IPS DF 4.7 (cell line): Measurements from ENCODE around the gene HINT3.
"Not testable (repeated sequence)": the region's sequence is repeated elsewhere in the genome, so short reads cannot be mapped to it uniquely, and the experiment has no call there.

Experiments
- DNase-seq: peaks from one replicate; pipeline ENCODE4 v3.0.0-alpha.2; 2013; ENCODE audit warnings: low spot score; ENCODE audit errors: extremely low read depth

HINT3 gene

DNA sequence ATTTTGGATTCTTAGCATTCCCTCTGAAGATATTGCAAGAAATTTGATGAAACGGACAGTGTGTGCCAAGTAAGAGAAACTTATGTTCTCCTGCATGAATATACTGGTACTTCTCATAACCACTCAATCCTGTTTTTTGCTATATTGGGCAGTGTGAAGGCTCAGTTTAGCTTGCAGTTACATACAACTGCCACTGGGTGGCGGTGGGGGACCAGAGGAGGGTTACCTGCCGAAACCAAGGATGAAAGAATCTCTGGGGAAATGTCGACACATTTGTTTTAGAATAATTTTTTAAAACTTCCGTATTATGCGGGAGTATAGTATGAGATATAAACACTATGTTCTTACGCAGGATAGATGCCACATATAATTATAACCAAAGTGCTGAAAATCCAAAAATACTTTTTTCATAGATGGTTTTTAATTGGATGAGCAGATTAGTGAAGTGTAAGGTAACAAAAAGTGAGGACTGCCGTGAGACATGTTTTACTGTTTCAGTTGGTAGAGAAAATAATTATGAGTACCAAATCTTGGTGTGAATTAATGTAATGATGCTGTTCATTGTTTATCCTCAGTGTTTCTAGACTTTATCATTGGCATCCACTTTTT lies 39.5 kb downstream of the HINT3 start:
- DNase-seq: no peak

- DNase-seq: no peak
Measured at GRCh38 chr6:126002755-126003679, 46.4 kb downstream of the HINT3 start.

DNA sequence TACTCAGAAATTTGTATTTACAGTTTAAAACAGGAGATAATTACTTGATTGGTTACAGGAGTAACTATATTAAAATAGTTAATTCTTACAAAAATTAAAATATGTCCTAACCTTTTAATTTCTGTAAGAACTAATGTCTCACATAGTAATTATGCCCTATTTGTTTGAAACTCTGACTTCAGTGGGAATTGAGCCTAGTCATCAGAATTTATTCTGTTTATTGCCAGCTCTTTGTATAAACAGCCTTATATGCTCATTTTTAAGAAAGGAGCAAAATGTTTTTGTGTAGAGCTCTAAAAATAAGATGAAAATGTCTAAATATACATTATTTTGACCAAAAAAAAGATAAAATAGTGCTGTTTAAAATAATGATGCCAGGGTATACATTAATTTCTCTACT lies 51.2 kb downstream of the HINT3 start:
- no peak for DNase-seq

- no peak for DNase-seq
Measured at GRCh38 chr6:126010040-126010439, 53.5 kb downstream of the HINT3 start.

DNA sequence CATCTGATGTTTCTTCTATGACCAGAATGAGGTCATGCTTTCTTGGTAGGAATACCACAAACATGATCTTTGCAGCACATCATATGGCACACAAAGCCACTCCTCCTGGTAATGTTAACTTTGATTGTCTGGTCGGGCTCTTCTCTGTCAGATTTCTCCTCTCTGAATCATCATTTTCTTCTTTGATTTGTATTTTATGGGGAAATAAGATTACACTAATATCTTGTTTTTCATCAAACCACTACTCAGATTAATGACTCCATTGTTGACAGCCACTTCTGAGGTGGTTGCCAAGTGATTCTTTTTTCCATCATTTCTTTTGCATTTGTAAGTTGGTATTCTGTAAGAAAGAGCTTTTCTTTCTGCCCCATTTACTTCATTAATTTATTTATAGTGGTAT lies 59.3 kb downstream of the HINT3 start:
- DNase-seq: no peak

GRCh38 chr6:126016591-126016990 lies 60.0 kb downstream of the HINT3 start:
- DNase-seq: no peak

DNA sequence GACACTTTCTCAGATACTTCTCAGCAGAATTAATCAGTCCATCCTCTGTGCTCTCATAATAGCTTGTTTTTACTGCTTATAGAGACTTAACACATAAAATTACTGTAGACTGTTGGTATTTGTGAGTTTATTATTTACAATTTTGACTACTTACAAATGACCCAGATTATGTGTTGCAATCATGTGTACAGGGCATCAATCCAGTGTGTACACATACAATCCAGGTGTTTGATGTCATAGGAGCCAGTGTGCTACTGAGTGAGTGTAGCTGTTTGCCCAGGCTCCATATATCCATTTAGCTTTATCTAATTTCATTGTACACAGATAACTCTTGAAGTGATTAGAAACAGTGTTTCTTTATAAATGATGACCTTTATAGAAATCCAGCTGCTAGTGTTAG lies 61.1 kb downstream of the HINT3 start:
- DNase-seq: no peak

DNA sequence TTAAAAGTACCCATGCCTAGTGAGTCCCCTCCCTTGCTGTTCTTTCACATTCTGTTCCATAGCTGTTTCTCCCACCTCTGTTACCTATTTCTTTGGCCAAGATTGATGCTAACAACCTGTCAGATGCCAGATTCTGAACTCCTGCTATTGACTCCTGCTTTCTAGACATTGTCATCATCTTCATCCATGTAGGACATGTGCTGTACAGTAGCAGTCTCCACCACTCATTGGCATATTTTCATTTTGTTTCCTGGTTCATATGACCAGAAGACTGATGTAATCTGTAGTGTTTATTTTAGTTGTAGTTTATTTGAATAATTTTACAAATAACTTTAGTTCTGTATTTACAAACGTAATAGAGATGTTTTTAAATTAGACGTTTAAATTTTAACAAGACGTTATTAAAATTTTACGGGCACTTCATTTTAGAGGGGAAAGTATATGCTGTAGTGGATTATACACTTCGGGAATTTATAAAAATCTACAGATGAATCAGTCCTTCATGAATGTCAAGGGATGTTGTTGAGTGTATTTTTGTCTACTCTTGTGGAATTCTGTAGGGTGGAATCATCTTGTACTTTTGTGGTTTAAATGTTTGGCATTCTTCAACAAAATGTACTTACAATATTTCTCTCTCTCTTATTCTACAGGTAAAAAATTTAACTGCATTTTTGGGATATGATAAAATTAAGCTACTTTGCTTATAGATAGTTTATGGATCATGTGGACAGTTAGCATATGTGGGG lies 63.9 kb downstream of the HINT3 start:
- DNase-seq: no peak

DNA sequence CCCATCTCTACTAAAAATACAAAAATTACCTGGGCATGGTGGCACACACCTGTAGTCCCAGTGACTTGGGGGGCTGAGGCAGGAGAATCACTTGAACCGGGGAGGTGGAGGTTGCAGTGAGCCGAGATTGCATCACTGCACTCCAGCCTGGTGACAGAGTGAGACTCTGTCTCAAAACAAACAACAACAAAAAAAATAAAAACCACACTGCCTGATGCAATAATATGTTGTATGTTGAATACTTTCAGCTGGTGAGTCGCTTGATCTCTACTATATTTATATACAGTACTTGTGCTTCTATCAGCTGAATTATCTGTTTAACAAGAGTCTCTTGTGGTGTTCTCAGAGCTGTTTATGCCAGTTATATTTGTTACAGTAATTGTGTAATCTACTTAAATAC lies 66.9 kb downstream of the HINT3 start:
- not testable (repeated sequence) for DNase-seq

GRCh38 chr6:126026001-126026400 lies 69.4 kb downstream of the HINT3 start:
- DNase-seq: no peak

DNA sequence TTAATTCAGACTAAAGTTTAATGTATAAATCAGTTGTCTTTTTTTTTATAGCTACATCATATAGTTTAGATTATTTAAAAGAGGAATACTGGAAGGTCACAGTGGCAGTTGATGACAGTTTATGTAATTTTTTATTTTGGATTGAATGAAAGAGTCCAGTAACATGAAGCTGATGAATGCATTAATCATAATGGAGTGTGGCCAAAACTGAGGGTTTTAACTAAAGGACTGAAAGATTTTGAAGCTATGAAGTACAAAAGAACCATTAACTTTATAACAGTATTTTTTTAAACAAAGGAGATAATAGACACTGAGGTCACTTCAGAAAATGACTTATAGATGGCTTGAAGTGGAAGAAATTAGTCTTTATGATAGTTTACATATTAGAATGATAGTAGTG lies 71.0 kb downstream of the HINT3 start:
- no peak for DNase-seq
